HEK293 (cell line): ENCODE data around the gene PPM1F.

Source experiments
- MZF1 ChIP-seq: fragments of 450-650 bp; formaldehyde crosslinking; IDR thresholded peaks from 2 replicates; pipeline ENCODE4 v1.5.1; 2017; ENCODE audit warnings: missing biosample characterization, missing genetic modification characterization, borderline replicate concordance
- TCF7L2 ChIP-seq: IDR thresholded peaks from 2 replicates; pipeline ENCODE4 v1.6.1; 2011; ENCODE audit warnings: low read depth, mild to moderate bottlenecking, inconsistent platforms, low read length, moderate library complexity, borderline replicate concordance
- ZNF133 ChIP-seq: fragments of 450-650 bp; formaldehyde crosslinking; IDR thresholded peaks from 2 replicates; pipeline ENCODE4 v1.5.1; 2016; ENCODE audit warnings: missing biosample characterization, missing genetic modification characterization
- ZNF16 ChIP-seq: fragments of 450-650 bp; formaldehyde crosslinking; IDR thresholded peaks from 2 replicates; pipeline ENCODE4 v1.5.1; 2016; ENCODE audit warnings: low read depth, missing biosample characterization, missing genetic modification characterization
- ZNF274 ChIP-seq, 2 experiments: fragments of 200-500 bp in 1 of 2; fragments of 450-650 bp in 1 of 2; sonication (Bioruptor generic) in 1 of 2; formaldehyde crosslinking in 1 of 2; IDR thresholded peaks; 2 replicates each; pipeline versions ENCODE4 v1.5.1 to v1.6.1; 2014 to 2016; ENCODE audit warnings: borderline replicate concordance in 1 of 2, inconsistent platforms in 1 of 2, low read length in 1 of 2, missing biosample characterization in 1 of 2, missing genetic modification characterization in 1 of 2
- ZNF768 ChIP-seq: fragments of 450-650 bp; formaldehyde crosslinking; IDR thresholded peaks from 2 replicates; pipeline ENCODE4 v1.5.1; 2018; ENCODE audit warnings: missing biosample characterization, mild to moderate bottlenecking, missing genetic modification characterization
- TF ChIP-seq, protein P1 (sequence below): fragments of 450-650 bp; formaldehyde crosslinking; IDR thresholded peaks from 2 replicates; pipeline ENCODE4 v1.5.1; 2016; ENCODE audit warnings: missing biosample characterization, missing genetic modification characterization
- TF ChIP-seq, protein P2 (sequence below): fragments of 450-650 bp; formaldehyde crosslinking; IDR thresholded peaks from 2 replicates; pipeline ENCODE4 v1.5.1; 2016; ENCODE audit warnings: missing biosample characterization, missing genetic modification characterization, low read depth
- TF ChIP-seq, protein P3 (sequence below): fragments of 450-650 bp; formaldehyde crosslinking; IDR thresholded peaks from 2 replicates; pipeline ENCODE4 v1.5.1; 2016; ENCODE audit warnings: missing biosample characterization, missing genetic modification characterization

DNA sequence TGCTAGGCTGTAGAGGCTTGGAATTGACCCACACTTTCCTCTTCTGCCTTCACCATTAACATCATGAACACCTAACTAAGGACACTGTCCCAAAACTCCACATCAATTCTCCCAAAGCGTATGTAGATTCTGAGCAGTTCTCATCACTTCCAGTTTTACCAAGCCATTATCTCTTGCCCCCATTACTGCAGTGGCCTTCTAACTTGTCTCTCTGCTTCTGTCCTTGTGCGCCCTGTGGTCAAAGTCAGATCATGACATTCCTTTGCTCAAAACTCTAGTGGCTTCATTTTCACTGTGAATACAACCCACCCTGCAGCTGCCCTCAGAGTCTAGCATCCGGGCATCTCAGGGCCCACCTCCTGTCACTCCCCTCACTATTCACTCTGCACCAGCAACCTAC lies 43.0 kb upstream of the PPM1F start:
- TF ChIP-seq, protein P1, sequence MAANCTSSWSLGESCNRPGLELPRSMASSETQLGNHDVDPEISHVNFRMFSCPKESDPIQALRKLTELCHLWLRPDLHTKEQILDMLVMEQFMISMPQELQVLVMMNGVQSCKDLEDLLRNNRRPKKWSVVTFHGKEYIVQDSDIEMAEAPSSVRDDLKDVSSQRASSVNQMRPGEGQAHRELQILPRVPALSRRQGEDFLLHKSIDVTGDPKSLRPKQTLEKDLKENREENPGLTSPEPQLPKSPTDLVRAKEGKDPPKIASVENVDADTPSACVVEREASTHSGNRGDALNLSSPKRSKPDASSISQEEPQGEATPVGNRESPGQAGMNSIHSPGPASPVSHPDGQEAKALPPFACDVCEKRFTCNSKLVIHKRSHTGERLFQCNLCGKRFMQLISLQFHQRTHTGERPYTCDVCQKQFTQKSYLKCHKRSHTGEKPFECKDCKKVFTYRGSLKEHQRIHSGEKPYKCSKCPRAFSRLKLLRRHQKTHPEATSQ (tag by site-specific recombination), result no peak
- TF ChIP-seq, protein P2, sequence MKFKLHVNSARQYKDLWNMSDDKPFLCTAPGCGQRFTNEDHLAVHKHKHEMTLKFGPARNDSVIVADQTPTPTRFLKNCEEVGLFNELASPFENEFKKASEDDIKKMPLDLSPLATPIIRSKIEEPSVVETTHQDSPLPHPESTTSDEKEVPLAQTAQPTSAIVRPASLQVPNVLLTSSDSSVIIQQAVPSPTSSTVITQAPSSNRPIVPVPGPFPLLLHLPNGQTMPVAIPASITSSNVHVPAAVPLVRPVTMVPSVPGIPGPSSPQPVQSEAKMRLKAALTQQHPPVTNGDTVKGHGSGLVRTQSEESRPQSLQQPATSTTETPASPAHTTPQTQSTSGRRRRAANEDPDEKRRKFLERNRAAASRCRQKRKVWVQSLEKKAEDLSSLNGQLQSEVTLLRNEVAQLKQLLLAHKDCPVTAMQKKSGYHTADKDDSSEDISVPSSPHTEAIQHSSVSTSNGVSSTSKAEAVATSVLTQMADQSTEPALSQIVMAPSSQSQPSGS (tag by site-specific recombination), result no peak
- TF ChIP-seq, protein P3, sequence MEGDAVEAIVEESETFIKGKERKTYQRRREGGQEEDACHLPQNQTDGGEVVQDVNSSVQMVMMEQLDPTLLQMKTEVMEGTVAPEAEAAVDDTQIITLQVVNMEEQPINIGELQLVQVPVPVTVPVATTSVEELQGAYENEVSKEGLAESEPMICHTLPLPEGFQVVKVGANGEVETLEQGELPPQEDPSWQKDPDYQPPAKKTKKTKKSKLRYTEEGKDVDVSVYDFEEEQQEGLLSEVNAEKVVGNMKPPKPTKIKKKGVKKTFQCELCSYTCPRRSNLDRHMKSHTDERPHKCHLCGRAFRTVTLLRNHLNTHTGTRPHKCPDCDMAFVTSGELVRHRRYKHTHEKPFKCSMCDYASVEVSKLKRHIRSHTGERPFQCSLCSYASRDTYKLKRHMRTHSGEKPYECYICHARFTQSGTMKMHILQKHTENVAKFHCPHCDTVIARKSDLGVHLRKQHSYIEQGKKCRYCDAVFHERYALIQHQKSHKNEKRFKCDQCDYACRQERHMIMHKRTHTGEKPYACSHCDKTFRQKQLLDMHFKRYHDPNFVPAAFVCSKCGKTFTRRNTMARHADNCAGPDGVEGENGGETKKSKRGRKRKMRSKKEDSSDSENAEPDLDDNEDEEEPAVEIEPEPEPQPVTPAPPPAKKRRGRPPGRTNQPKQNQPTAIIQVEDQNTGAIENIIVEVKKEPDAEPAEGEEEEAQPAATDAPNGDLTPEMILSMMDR (tag by site-specific recombination), result no peak
- no peak for TF ChIP-seq ZNF768 (tag by site-specific recombination)
- TF ChIP-seq TCF7L2, result no peak
- no peak for TF ChIP-seq ZNF16 (tag by site-specific recombination)
- no peak for TF ChIP-seq ZNF274 (IDR thresholded peaks at IDR 0.05; ENCODE audit: low read length)
- no peak for TF ChIP-seq ZNF274 (tag by site-specific recombination; IDR thresholded peaks at IDR 0.05; ENCODE audit: borderline replicate concordance)
- TF ChIP-seq MZF1 (tag by site-specific recombination), result no peak
- no peak for TF ChIP-seq ZNF133
